HG03103 (cell line): ENCODE measurements around the gene DGUOK.
"Not testable (repeated sequence)": the region's sequence is repeated elsewhere in the genome, so short reads cannot be mapped to it uniquely, and the experiment has no call there.

Source experiments
- ATAC-seq: cut with Tn5 transposase; IDR thresholded peaks from one replicate; pipeline ENCODE4 v1.9.1; 2021; ENCODE audit warnings: low read depth; ENCODE audit not compliant: unreplicated experiment

Gene DGUOK

GRCh38 chr2:73899801-73900336, 26.8 kb upstream of the DGUOK start:
- ATAC-seq = no peak

GRCh38 chr2:73901143-73901542, 25.5 kb upstream of the DGUOK start:
- ATAC-seq = no peak

- no peak for ATAC-seq
These were observed 24.4 kb upstream of the DGUOK start for GRCh38 chr2:73902284-73902683.

- ATAC-seq = no peak
These were observed 23.4 kb upstream of the DGUOK start for GRCh38 chr2:73903313-73903712.

- ATAC-seq = not testable (repeated sequence)
These were observed 22.6 kb upstream of the DGUOK start for GRCh38 chr2:73903949-73904613.

- no peak for ATAC-seq
These were observed 21.7 kb upstream of the DGUOK start for GRCh38 chr2:73904952-73905351.

GRCh38 chr2:73906847-73907505, 19.7 kb upstream of the DGUOK start:
- no peak for ATAC-seq

GRCh38 chr2:73907840-73908452, 18.7 kb upstream of the DGUOK start:
- no peak for ATAC-seq

- no peak for ATAC-seq
These were observed 17.7 kb upstream of the DGUOK start for GRCh38 chr2:73908689-73909652.

- no peak for ATAC-seq
These were observed 15.7 kb upstream of the DGUOK start for GRCh38 chr2:73910873-73911547.

- ATAC-seq = no peak
These were observed 15.0 kb upstream of the DGUOK start for GRCh38 chr2:73911548-73912208.

GRCh38 chr2:73913414-73914054, 13.1 kb upstream of the DGUOK start:
- ATAC-seq = no peak

GRCh38 chr2:73914667-73915066, 12.0 kb upstream of the DGUOK start:
- no peak for ATAC-seq

- ATAC-seq = no peak
These were observed 11.2 kb upstream of the DGUOK start for GRCh38 chr2:73915437-73915993.

- ATAC-seq = no peak
These were observed 10.0 kb upstream of the DGUOK start for GRCh38 chr2:73916666-73917065.

- ATAC-seq = no peak
These were observed 9.4 kb upstream of the DGUOK start for GRCh38 chr2:73917296-73917695.

GRCh38 chr2:73917696-73918207, 8.9 kb upstream of the DGUOK start:
- no peak for ATAC-seq

- ATAC-seq = no peak
These were observed 7.8 kb upstream of the DGUOK start for GRCh38 chr2:73918856-73919255.
